Glutamatergic neuron (in vitro differentiated cells): Measurements from ENCODE around the gene PXDN. TPM values are rescaled to one million over a fixed set of nuclear protein-coding genes. Genes with fewer than 3 reads are reported as not detected.
"Not testable (repeated sequence)": the region's sequence is repeated elsewhere in the genome, so short reads cannot be mapped to it uniquely, and the experiment has no call there.

Source experiments
- DNase-seq: peaks from one replicate; pipeline ENCODE4 v3.0.0; 2022
- H3K27ac Mint-ChIP-seq: one replicate; pipeline ENCODE4 v1.8.0; 2020; ENCODE audit warnings: mild to moderate bottlenecking, mixed read lengths, inconsistent platforms; ENCODE audit not compliant: unreplicated experiment
- H3K27me3 Mint-ChIP-seq: one replicate; pipeline ENCODE4 v1.8.0; 2020; ENCODE audit warnings: mild to moderate bottlenecking, moderate library complexity, mixed read lengths, inconsistent platforms; ENCODE audit not compliant: unreplicated experiment
- H3K36me3 Mint-ChIP-seq: one replicate; pipeline ENCODE4 v1.8.0; 2020; ENCODE audit warnings: mild to moderate bottlenecking, mixed read lengths, inconsistent platforms; ENCODE audit not compliant: unreplicated experiment
- H3K4me1 Mint-ChIP-seq: one replicate; pipeline ENCODE4 v1.8.0; 2020; ENCODE audit warnings: mild to moderate bottlenecking, low read depth, mixed read lengths, inconsistent platforms; ENCODE audit not compliant: unreplicated experiment
- H3K4me3 Mint-ChIP-seq: one replicate; pipeline ENCODE4 v1.8.0; 2020; ENCODE audit warnings: mild to moderate bottlenecking, mixed read lengths, inconsistent platforms; ENCODE audit not compliant: unreplicated experiment
- H3K9me3 Mint-ChIP-seq: one replicate; pipeline ENCODE4 v1.8.0; 2020; ENCODE audit warnings: mild to moderate bottlenecking, moderate library complexity, mixed read lengths, inconsistent platforms; ENCODE audit not compliant: unreplicated experiment
- total RNA-seq: library from RNA; stranded (reverse); fragmentation: NEBNext Ultra II Directional; extraction: Animal tissue kit (Norgen Biotek cat#: 25700); gene quantifications from one replicate; pipeline ENCODE4 v1.2.1, GENCODE V29; 2021; ENCODE audit not compliant: unreplicated experiment
- TF ChIP-seq, protein P1 (sequence below): fragments of 200-600 bp; sonication (generic); IDR thresholded peaks from one replicate; pipeline ENCODE4 v1.5.0; 2021; ENCODE audit not compliant: partially characterized antibody, unreplicated experiment

The PXDN gene
- total RNA-seq, 1 donor from 2014 or later, result 226 TPM

GRCh38 chr2:1701020-1701419 lies 43.3 kb downstream of the PXDN start:
- Mint-ChIP-seq H3K9me3 (peaks cover 13% of the 10 kb centered on the region), H3K27ac (peak overlapping the region; percentile 92), H3K27me3 (peaks cover 4% of the 10 kb centered on the region), H3K4me3 (peak overlapping the region; percentile 71), H3K4me1 (peaks cover 40% of the 10 kb centered on the region), H3K36me3 (no peaks in the 10 kb centered on the region)
- no peak for DNase-seq
- TF ChIP-seq, protein P1, sequence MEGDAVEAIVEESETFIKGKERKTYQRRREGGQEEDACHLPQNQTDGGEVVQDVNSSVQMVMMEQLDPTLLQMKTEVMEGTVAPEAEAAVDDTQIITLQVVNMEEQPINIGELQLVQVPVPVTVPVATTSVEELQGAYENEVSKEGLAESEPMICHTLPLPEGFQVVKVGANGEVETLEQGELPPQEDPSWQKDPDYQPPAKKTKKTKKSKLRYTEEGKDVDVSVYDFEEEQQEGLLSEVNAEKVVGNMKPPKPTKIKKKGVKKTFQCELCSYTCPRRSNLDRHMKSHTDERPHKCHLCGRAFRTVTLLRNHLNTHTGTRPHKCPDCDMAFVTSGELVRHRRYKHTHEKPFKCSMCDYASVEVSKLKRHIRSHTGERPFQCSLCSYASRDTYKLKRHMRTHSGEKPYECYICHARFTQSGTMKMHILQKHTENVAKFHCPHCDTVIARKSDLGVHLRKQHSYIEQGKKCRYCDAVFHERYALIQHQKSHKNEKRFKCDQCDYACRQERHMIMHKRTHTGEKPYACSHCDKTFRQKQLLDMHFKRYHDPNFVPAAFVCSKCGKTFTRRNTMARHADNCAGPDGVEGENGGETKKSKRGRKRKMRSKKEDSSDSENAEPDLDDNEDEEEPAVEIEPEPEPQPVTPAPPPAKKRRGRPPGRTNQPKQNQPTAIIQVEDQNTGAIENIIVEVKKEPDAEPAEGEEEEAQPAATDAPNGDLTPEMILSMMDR, result no peak

DNA sequence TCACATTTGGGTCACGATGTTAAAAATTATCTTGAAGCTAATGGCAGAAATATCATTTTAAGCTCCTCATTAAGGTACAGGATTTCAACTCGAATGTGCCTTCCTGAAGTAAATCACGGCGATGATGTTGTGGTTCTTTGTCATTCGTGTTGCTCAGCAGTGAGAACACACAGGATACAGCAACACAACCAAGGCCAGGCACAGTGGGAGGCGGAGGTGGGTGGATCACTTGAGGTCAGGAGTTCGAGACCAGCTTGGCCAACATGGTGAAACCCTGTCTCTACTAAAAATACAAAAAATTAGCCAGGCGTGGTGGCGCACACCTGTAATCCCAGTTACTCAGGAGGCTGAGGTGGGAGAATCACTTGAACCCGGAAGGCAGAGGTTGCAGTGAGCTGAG lies 43.9 kb downstream of the PXDN start:
- not testable (repeated sequence) for DNase-seq, H3K27me3 Mint-ChIP-seq, H3K36me3 Mint-ChIP-seq, H3K4me3 Mint-ChIP-seq
- peaks cover 38% of the 10 kb centered on the region for H3K4me1 Mint-ChIP-seq
- H3K27ac Mint-ChIP-seq, result peak overlapping the region; percentile 92
- peaks cover 13% of the 10 kb centered on the region for H3K9me3 Mint-ChIP-seq

- Mint-ChIP-seq H3K4me3 (no peak overlapping the region), H3K9me3 (peaks cover 10% of the 10 kb centered on the region), H3K4me1 (peaks cover 41% of the 10 kb centered on the region), H3K27me3 (peaks cover 4% of the 10 kb centered on the region), H3K36me3 (no peaks in the 10 kb centered on the region), H3K27ac (no peak overlapping the region)
- DNase-seq, result no peak
- TF ChIP-seq, protein P1, result no peak
Observed at GRCh38 chr2:1698188-1698945, 45.9 kb downstream of the PXDN start.

DNA sequence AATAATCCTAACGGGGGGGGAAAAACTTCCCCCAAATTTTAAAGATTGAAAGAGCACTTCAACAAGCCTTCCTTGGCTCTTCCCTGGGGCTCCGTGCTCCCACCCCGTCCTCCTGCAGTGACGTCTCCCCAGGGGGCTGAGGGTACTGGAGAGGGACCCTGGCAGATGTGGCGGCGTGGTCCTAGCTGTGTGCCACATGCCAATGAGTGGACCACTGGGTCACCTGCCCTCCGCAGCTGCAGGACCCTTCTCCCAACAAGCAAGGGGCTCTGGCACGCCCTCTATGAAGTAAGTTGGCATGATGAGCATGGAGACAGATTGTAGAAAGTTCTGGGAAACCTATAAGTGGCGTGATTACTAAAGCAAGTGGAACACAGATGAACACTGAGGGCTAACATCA lies 46.7 kb downstream of the PXDN start:
- TF ChIP-seq, protein P1, result no peak
- H3K36me3 Mint-ChIP-seq, result no peaks in the 10 kb centered on the region
- peaks cover 4% of the 10 kb centered on the region for H3K27me3 Mint-ChIP-seq
- no peak for DNase-seq
- H3K4me1 Mint-ChIP-seq, result peaks cover 45% of the 10 kb centered on the region
- H3K9me3 Mint-ChIP-seq, result peaks cover 10% of the 10 kb centered on the region
- no peak overlapping the region for H3K27ac Mint-ChIP-seq
- H3K4me3 Mint-ChIP-seq, result peak overlapping the region; percentile 46

DNA sequence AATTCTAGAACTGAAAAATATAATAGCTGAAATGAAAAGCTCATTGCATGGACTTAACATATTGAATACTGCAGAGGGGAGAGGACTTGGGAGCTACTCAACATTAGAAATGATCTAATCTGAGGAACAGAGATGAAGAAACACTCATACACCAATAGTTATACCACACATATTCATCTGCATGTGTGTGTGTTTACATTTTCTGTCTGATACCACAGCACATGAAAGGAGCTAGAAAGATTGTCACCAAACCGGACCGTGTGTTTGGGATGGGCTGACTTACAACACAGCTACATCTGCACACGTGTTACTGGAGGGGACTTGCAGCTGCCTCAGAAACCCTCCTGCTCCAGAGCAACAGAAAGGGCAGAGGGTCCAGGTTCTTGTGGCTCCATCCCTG lies 47.8 kb downstream of the PXDN start:
- Mint-ChIP-seq H3K9me3 (peaks cover 10% of the 10 kb centered on the region), H3K4me3 (no peak overlapping the region), H3K27ac (no peak overlapping the region), H3K4me1 (peaks cover 42% of the 10 kb centered on the region), H3K36me3 (no peaks in the 10 kb centered on the region), H3K27me3 (no peaks in the 10 kb centered on the region)
- TF ChIP-seq, protein P1, result no peak
- DNase-seq, result no peak
